ENCODE results near the gene HMSD. TPM values are rescaled to one million over a fixed set of nuclear protein-coding genes. Genes with fewer than 3 reads are reported as not detected.

HMSD gene
- total and polyA plus RNA-seq, 2 experiments from 2014 or later, result 2.6 to 25.1 TPM

GRCh38 chr18:63977040-63977439 is 27.9 kb downstream of the HMSD start:
- no peaks in the 10 kb centered on the region for H3K36me3 ChIP-seq (ENCODE audit: insufficient read depth)
- peaks cover 84% of the 10 kb centered on the region for H3K27me3 ChIP-seq (ENCODE audit: insufficient read depth)
- H3K4me2 ChIP-seq, result no peak overlapping the region
- no peaks in the 10 kb centered on the region for H4K20me1 ChIP-seq (replicated peaks; ENCODE audit: insufficient read depth)
- H3K4me1 ChIP-seq (ENCODE audit: insufficient read depth), result no peaks in the 10 kb centered on the region
- peaks cover 5% of the 10 kb centered on the region for H3K4me1 Mint-ChIP-seq
- H3K4me3 ChIP-seq, result no peak overlapping the region
- no peaks in the 10 kb centered on the region for H3K9me3 Mint-ChIP-seq
- TF ChIP-seq POLR2AphosphoS5 (IDR thresholded peaks at IDR 0.05; ENCODE audit: low read depth), result no peak
- TF ChIP-seq CREB1 (CRISPR knock-in tag; IDR thresholded peaks at IDR 0.05; ENCODE audit: low read depth), result no peak
- no peak for TF ChIP-seq STAT1 (IDR thresholded peaks at IDR 0.05; ENCODE audit: unreplicated experiment)
- TF ChIP-seq JUNB (IDR thresholded peaks at IDR 0.05; ENCODE audit: unreplicated experiment), result no peak
- TF ChIP-seq ZNF331 (CRISPR knock-in tag; IDR thresholded peaks at IDR 0.05; ENCODE audit: low read depth), result no peak
- no peak for TF ChIP-seq ETS1 (IDR thresholded peaks at IDR 0.05)
- no peak for TF ChIP-seq EZH2 (IDR thresholded peaks at IDR 0.05; ENCODE audit: low read depth, unreplicated experiment)
- no peak for TF ChIP-seq CTCF (conservative IDR thresholded peaks at IDR 0.05; ENCODE audit: low read depth in 2 of 2)
- TF ChIP-seq EZH2phosphoT487 (IDR thresholded peaks at IDR 0.05; ENCODE audit: unreplicated experiment), result no peak
- TF ChIP-seq REST (IDR thresholded peaks at IDR 0.05; ENCODE audit: unreplicated experiment), result no peak
- TF ChIP-seq ZNF114 (CRISPR knock-in tag; IDR thresholded peaks at IDR 0.05), result no peak
- TF ChIP-seq NANOG (IDR thresholded peaks at IDR 0.05; ENCODE audit: borderline replicate concordance), result no peak
- TF ChIP-seq ZNF462 (CRISPR knock-in tag; IDR thresholded peaks at IDR 0.05), result no peak
- H3K9me2 ChIP-seq (ENCODE audit: insufficient read depth), result no peaks in the 10 kb centered on the region
- no peak overlapping the region for H3K4me3 Mint-ChIP-seq
- no peaks in the 10 kb centered on the region for H3K36me3 Mint-ChIP-seq (ENCODE audit: low read depth)
- H3F3A ChIP-seq (replicated peaks; ENCODE audit: low read depth), result no peaks in the 10 kb centered on the region
- no peaks in the 10 kb centered on the region; the same call in 1 of the 2 replicates for H3K79me2 ChIP-seq (replicated peaks; ENCODE audit: insufficient read depth)
- DNase-seq (ENCODE audit: low spot score) (no peak), ATAC-seq (no peak)
- H3K27ac ChIP-seq (ENCODE audit: low read depth), result no peak overlapping the region
- no peak overlapping the region for H3K27ac Mint-ChIP-seq
- peaks cover 56% of the 10 kb centered on the region for H3K27me3 Mint-ChIP-seq (ENCODE audit: insufficient read depth, low read depth, poor library complexity)
- H2AFZ ChIP-seq, result no peak overlapping the region
